OCI-LY7 (cell line): ENCODE data around the gene ETV5.

Experiments
- CTCF ChIP-seq: fragments of 200-600 bp; sonication (generic); conservative IDR thresholded peaks from 2 replicates; pipeline ENCODE4 v1.5.1; 2014; ENCODE audit warnings: mild to moderate bottlenecking, antibody characterized with exemption, low read length, moderate library complexity, mixed read lengths
- EZH2phosphoT487 ChIP-seq: fragments of 200-600 bp; sonication (generic); IDR thresholded peaks from 2 replicates; pipeline ENCODE4 v1.6.1; 2018; ENCODE audit warnings: low read depth, borderline replicate concordance, mild to moderate bottlenecking, mixed run types, antibody characterized with exemption, low read length, moderate library complexity, mixed read lengths

- TF ChIP-seq CTCF: no peak
- TF ChIP-seq EZH2phosphoT487: no peak
Measured at GRCh38 chr3:186068243-186068552, 40.7 kb downstream of the ETV5 start.
